ENCODE measurements around the gene METTL26. TPM values are rescaled to one million over a fixed set of nuclear protein-coding genes. Genes with fewer than 3 reads are reported as not detected.
A peak's percentile ranks its signal among the peaks of the same experiment; 100 is the strongest.

METTL26 gene
- total RNA-seq, 1 experiment from 2014 or later, result 149 TPM

- H3K27ac ChIP-seq (ENCODE audit: low read length), result no peak overlapping the region
- H3K36me3 ChIP-seq (ENCODE audit: insufficient read depth, low read length), result no peaks in the 10 kb centered on the region
- no peaks in the 10 kb centered on the region for H3K79me2 ChIP-seq (ENCODE audit: low read length)
- DNase-seq, result no peak
- H3K9me2 ChIP-seq (replicated peaks; ENCODE audit: insufficient read depth, low read length), result no peaks in the 10 kb centered on the region
- H3K9ac ChIP-seq (ENCODE audit: low read length), result no peak overlapping the region
- no peak overlapping the region for H2AFZ ChIP-seq (ENCODE audit: low read length)
- no peak overlapping the region for H3K4me2 ChIP-seq (ENCODE audit: low read depth, low read length, poor library complexity, severe bottlenecking)
- H3K4me3 ChIP-seq (ENCODE audit: low read length), result no peak overlapping the region
- no peaks in the 10 kb centered on the region for H3K9me3 ChIP-seq (ENCODE audit: low read length)
- H4K20me1 ChIP-seq (ENCODE audit: insufficient read depth, low read depth, low read length), result 0 out of 2 replicates have a peak, but pooled peaks cover 6% of the 10 kb centered on the region
- peaks cover 16% of the 10 kb centered on the region for H3K4me1 ChIP-seq (ENCODE audit: low read length)
- no peaks in the 10 kb centered on the region for H3K27me3 ChIP-seq (ENCODE audit: low read length)
Observed at GRCh38 chr16:621526-622105, 14.5 kb downstream of the METTL26 start.

DNA sequence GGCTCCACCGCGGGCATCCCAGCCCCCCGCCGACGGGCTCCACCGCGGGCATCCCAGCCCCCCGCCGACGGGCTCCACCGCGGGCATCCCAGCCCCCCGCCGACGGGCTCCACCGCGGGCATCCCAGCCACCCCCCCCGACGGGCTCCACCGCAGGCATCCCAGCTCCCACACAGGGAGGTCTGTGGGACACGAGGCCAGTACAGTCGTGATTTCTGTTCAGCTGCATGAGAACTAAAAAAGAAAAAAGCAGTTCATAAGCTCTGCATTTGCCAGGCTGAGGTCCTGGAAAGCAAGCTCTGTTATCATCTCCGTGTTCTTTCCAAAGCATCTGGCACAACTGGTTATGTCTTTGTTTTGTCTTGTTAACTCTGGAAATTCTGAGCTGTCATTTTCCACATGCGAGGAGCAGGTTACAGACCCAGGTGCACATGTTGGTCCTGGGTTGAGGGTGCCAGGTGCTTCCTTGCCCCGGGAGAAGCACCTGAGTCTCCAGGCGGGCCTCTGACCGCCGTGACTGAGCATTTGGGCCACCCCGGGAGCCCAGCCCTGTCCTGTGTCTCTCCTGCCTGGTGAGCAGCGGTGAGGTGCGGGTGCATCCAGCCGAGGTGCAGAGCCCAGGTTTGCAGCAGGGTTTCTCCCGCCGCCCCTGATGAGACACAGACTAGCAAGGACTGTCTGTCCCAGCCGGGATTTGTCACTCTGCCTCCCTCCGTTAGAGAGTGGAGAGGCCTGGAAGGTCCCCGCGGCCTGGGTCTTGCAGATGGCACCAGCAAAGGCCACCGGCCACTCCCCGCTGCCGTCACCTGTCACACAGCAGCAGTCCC is 15.2 kb downstream of the METTL26 start:
- Histone ChIP-seq H3K36me3 (ENCODE audit: insufficient read depth, low read length) (no peaks in the 10 kb centered on the region), H3K9ac (ENCODE audit: low read length) (no peak overlapping the region), H4K20me1 (ENCODE audit: insufficient read depth, low read depth, low read length) (0 out of 2 replicates have a peak, but pooled peaks cover 6% of the 10 kb centered on the region), H3K79me2 (ENCODE audit: low read length) (no peaks in the 10 kb centered on the region), H3K9me2 (replicated peaks; ENCODE audit: insufficient read depth, low read length) (no peaks in the 10 kb centered on the region), H2AFZ (ENCODE audit: low read length) (no peak overlapping the region), H3K4me2 (ENCODE audit: low read depth, low read length, poor library complexity, severe bottlenecking) (no peak overlapping the region), H3K27me3 (ENCODE audit: low read length) (no peaks in the 10 kb centered on the region), H3K4me3 (ENCODE audit: low read length) (no peak overlapping the region), H3K27ac (ENCODE audit: low read length) (no peak overlapping the region), H3K9me3 (ENCODE audit: low read length) (no peaks in the 10 kb centered on the region), H3K4me1 (ENCODE audit: low read length) (peaks cover 16% of the 10 kb centered on the region)
- DNase-seq, result no peak

GRCh38 chr16:619476-620100 is 16.5 kb downstream of the METTL26 start:
- H3K4me1 ChIP-seq (ENCODE audit: low read length), result peaks cover 10% of the 10 kb centered on the region
- H2AFZ ChIP-seq (ENCODE audit: low read length), result no peak overlapping the region
- no peak overlapping the region for H3K4me2 ChIP-seq (ENCODE audit: low read depth, low read length, poor library complexity, severe bottlenecking)
- no peak overlapping the region for H3K9ac ChIP-seq (ENCODE audit: low read length)
- no peaks in the 10 kb centered on the region for H3K9me3 ChIP-seq (ENCODE audit: low read length)
- no peaks in the 10 kb centered on the region for H3K9me2 ChIP-seq (replicated peaks; ENCODE audit: insufficient read depth, low read length)
- 0 out of 2 replicates have a peak, but pooled peaks cover 6% of the 10 kb centered on the region for H4K20me1 ChIP-seq (ENCODE audit: insufficient read depth, low read depth, low read length)
- H3K27ac ChIP-seq (ENCODE audit: low read length), result no peak overlapping the region
- H3K36me3 ChIP-seq (ENCODE audit: insufficient read depth, low read length), result no peaks in the 10 kb centered on the region
- no peak overlapping the region for H3K4me3 ChIP-seq (ENCODE audit: low read length)
- H3K27me3 ChIP-seq (ENCODE audit: low read length), result no peaks in the 10 kb centered on the region
- no peak for DNase-seq
- H3K79me2 ChIP-seq (ENCODE audit: low read length), result no peaks in the 10 kb centered on the region

GRCh38 chr16:617855-618254 is 18.2 kb downstream of the METTL26 start:
- H3K4me1 ChIP-seq (ENCODE audit: low read length), result no peaks in the 10 kb centered on the region
- H3K79me2 ChIP-seq (ENCODE audit: low read length), result no peaks in the 10 kb centered on the region
- H3K27me3 ChIP-seq (ENCODE audit: low read length), result no peaks in the 10 kb centered on the region
- H4K20me1 ChIP-seq (ENCODE audit: insufficient read depth, low read depth, low read length), result no peaks in the 10 kb centered on the region
- no peak overlapping the region for H3K9ac ChIP-seq (ENCODE audit: low read length)
- no peak overlapping the region for H3K4me2 ChIP-seq (ENCODE audit: low read depth, low read length, poor library complexity, severe bottlenecking)
- H3K9me3 ChIP-seq (ENCODE audit: low read length), result no peaks in the 10 kb centered on the region
- H3K4me3 ChIP-seq (ENCODE audit: low read length), result no peak overlapping the region
- no peaks in the 10 kb centered on the region for H3K9me2 ChIP-seq (replicated peaks; ENCODE audit: insufficient read depth, low read length)
- no peaks in the 10 kb centered on the region for H3K36me3 ChIP-seq (ENCODE audit: insufficient read depth, low read length)
- no peak for DNase-seq
- no peak overlapping the region for H2AFZ ChIP-seq (ENCODE audit: low read length)
- no peak overlapping the region for H3K27ac ChIP-seq (ENCODE audit: low read length)

- Histone ChIP-seq H3K36me3 (ENCODE audit: insufficient read depth, low read length) (no peaks in the 10 kb centered on the region), H3K9me3 (ENCODE audit: low read length) (no peaks in the 10 kb centered on the region), H4K20me1 (ENCODE audit: insufficient read depth, low read depth, low read length) (no peaks in the 10 kb centered on the region), H3K4me3 (ENCODE audit: low read length) (no peak overlapping the region), H3K9ac (ENCODE audit: low read length) (no peak overlapping the region), H3K27me3 (ENCODE audit: low read length) (no peaks in the 10 kb centered on the region), H3K9me2 (replicated peaks; ENCODE audit: insufficient read depth, low read length) (no peaks in the 10 kb centered on the region), H2AFZ (ENCODE audit: low read length) (no peak overlapping the region), H3K79me2 (ENCODE audit: low read length) (no peaks in the 10 kb centered on the region), H3K4me1 (ENCODE audit: low read length) (no peaks in the 10 kb centered on the region), H3K4me2 (ENCODE audit: low read depth, low read length, poor library complexity, severe bottlenecking) (no peak overlapping the region), H3K27ac (ENCODE audit: low read length) (no peak overlapping the region)
- no peak for DNase-seq
Observed at GRCh38 chr16:616733-617586, 19.1 kb downstream of the METTL26 start.

DNA sequence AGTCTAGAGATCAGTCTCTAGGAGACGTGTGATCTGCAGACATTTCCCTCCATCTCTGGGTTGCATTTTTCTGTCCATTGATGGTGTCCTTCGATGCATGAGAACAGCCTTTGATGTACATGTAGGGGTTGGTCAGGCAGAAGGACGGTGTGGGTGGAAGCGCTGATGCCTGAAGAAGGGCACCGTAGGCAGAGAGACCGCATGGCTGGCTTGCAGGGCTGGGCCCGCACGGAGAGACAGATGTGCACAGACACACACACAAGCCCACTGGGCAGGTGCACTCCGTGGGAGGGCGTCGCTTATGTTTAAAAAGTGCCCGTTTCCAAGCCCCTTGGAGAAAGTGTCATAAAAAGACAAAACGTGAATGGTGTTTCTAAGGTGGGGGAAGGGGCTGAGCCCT is 21.0 kb downstream of the METTL26 start:
- Histone ChIP-seq H3K27me3 (ENCODE audit: low read length) (no peaks in the 10 kb centered on the region), H3K9me3 (ENCODE audit: low read length) (no peaks in the 10 kb centered on the region), H4K20me1 (ENCODE audit: insufficient read depth, low read depth, low read length) (no peaks in the 10 kb centered on the region), H3K9me2 (replicated peaks; ENCODE audit: insufficient read depth, low read length) (no peaks in the 10 kb centered on the region), H3K36me3 (ENCODE audit: insufficient read depth, low read length) (no peaks in the 10 kb centered on the region), H3K4me3 (ENCODE audit: low read length) (no peak overlapping the region), H3K27ac (ENCODE audit: low read length) (no peak overlapping the region), H3K4me1 (ENCODE audit: low read length) (no peaks in the 10 kb centered on the region), H3K9ac (ENCODE audit: low read length) (no peak overlapping the region), H3K4me2 (ENCODE audit: low read depth, low read length, poor library complexity, severe bottlenecking) (no peak overlapping the region), H3K79me2 (ENCODE audit: low read length) (no peaks in the 10 kb centered on the region), H2AFZ (ENCODE audit: low read length) (no peak overlapping the region)
- no peak for DNase-seq

DNA sequence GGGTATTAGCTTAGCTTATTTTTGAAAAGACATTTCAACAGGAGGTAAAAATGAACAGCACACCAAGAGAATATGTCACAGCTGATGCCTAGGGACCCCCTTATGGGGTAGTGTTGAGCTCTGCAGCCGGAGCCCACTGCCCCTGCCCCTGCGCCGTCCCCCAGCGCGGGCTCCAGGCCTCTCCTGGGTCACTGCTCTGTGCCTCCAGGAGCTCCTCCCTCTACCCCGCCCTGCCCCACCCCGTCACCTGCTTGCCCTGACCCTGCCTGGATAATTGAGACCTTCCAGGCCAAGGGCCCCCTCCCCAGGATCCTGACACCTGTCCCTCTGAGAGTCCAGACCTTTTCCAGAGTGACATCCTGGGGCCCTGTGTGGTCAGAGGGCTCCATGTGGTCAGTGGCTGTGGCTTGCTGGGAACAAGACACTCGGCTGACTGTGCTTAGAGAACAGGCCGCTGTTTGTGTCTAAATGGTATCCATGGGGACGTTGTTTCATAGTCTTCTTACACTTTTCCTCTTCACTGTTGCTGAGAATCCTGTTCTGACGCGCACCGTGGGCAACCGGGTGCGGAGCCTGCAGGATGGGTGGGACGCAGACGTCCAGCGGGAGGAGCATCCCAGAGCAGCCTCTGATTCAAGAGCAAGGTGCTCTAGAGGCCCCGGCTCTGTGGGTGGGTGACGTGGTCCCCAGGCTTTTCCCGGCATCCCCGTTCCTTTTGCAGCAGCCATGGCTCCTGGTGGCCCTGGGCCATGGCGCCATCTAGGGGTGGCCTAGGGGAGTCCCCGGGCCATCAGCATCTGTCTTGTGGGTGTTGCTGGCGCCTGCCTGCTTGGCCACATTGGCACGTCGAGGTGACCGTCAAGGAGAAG is 25.4 kb downstream of the METTL26 start:
- H3K4me3 ChIP-seq (ENCODE audit: low read length), result no peak overlapping the region
- no peaks in the 10 kb centered on the region for H3K9me2 ChIP-seq (replicated peaks; ENCODE audit: insufficient read depth, low read length)
- H3K27me3 ChIP-seq (ENCODE audit: low read length), result no peaks in the 10 kb centered on the region
- 0 out of 2 replicates have a peak, but pooled peaks cover under 1% of the 10 kb centered on the region for H3K9me3 ChIP-seq (ENCODE audit: low read length)
- no peaks in the 10 kb centered on the region for H3K79me2 ChIP-seq (ENCODE audit: low read length)
- peak; percentile 64 for DNase-seq
- H3K36me3 ChIP-seq (ENCODE audit: insufficient read depth, low read length), result no peaks in the 10 kb centered on the region
- H2AFZ ChIP-seq (ENCODE audit: low read length), result no peak overlapping the region
- H3K4me1 ChIP-seq (ENCODE audit: low read length), result no peaks in the 10 kb centered on the region
- no peak overlapping the region for H3K4me2 ChIP-seq (ENCODE audit: low read depth, low read length, poor library complexity, severe bottlenecking)
- no peak overlapping the region for H3K27ac ChIP-seq (ENCODE audit: low read length)
- H4K20me1 ChIP-seq (ENCODE audit: insufficient read depth, low read depth, low read length), result no peaks in the 10 kb centered on the region
- no peak overlapping the region for H3K9ac ChIP-seq (ENCODE audit: low read length)

Data from Karpas-422 (cell line).